ENCODE measurements around the gene CACNA2D4. TPM values are rescaled to one million over a fixed set of nuclear protein-coding genes. Genes with fewer than 3 reads are reported as not detected.

The CACNA2D4 gene
- total and polyA plus RNA-seq, 2 of the 13 experiments (the other 11 are each of a cell fraction or from before 2014, with no cell fraction given) = 14.2 to 136 TPM

GRCh38 chr12:1807087-1807860 lies 111.2 kb downstream of the CACNA2D4 start (continued):
- TF ChIP-seq ZNF33A (CRISPR knock-in tag; IDR thresholded peaks at IDR 0.05; ENCODE audit: borderline replicate concordance) (no peak), ZNF660 (CRISPR knock-in tag; IDR thresholded peaks at IDR 0.05; ENCODE audit: borderline replicate concordance, low read depth) (no peak), ERF (CRISPR knock-in tag; IDR thresholded peaks at IDR 0.05) (0 out of 2 replicates have a peak, but pooled peaks have one; percentile 48), ARID5B (CRISPR knock-in tag; IDR thresholded peaks at IDR 0.05) (0 out of 2 replicates have a peak, but pooled peaks have one; percentile 33), ZNF768 (CRISPR knock-in tag; IDR thresholded peaks at IDR 0.05) (peak; percentile 14; the same call in 1 of the 2 replicates), ZNF382 (CRISPR knock-in tag; IDR thresholded peaks at IDR 0.05; ENCODE audit: borderline replicate concordance) (no peak), ZNF234 (CRISPR knock-in tag; conservative IDR thresholded peaks at IDR 0.05) (no peak), HNF4A (CRISPR knock-in tag; IDR thresholded peaks at IDR 0.05) (peak; percentile 90), THAP7 (CRISPR knock-in tag; IDR thresholded peaks at IDR 0.05) (no peak), REXO4 (CRISPR knock-in tag; IDR thresholded peaks at IDR 0.05; ENCODE audit: borderline replicate concordance) (no peak), ZSCAN12 (CRISPR knock-in tag; IDR thresholded peaks at IDR 0.05) (no peak), ZNF784 (CRISPR knock-in tag; IDR thresholded peaks at IDR 0.05; ENCODE audit: borderline replicate concordance) (no peak), TP53 (CRISPR knock-in tag; conservative IDR thresholded peaks at IDR 0.05) (0 out of 2 replicates have a peak, but pooled peaks have one; percentile 47), ZBTB21 (CRISPR knock-in tag; IDR thresholded peaks at IDR 0.05) (peak; percentile 70; the same call in 1 of the 2 replicates), NCOA5 (CRISPR knock-in tag; IDR thresholded peaks at IDR 0.05) (no peak), PAX8 (CRISPR knock-in tag; IDR thresholded peaks at IDR 0.05; ENCODE audit: borderline replicate concordance) (no peak)
